GM12891 (cell line): ENCODE data around the gene PALM2AKAP2.

Source experiments
- POLR2AphosphoS5 ChIP-seq: IDR thresholded peaks from 2 replicates; pipeline ENCODE4 v1.6.1; 2011; ENCODE audit warnings: low read depth, low read length, control low read depth
- TAF1 ChIP-seq: IDR thresholded peaks from 2 replicates; pipeline ENCODE4 v1.6.1; 2011; ENCODE audit warnings: low read depth, low read length, control low read depth

- TF ChIP-seq POLR2AphosphoS5 (no peak), TAF1 (no peak)
These were observed 34.4 kb upstream of the PALM2AKAP2 start for GRCh38 chr9:109745335-109746283.
